GM15510 (cell line): ENCODE results near the gene RTN4RL2.

Source experiments
- POLR2A ChIP-seq: IDR thresholded peaks from 3 replicates; pipeline ENCODE4 v1.6.1; 2011; ENCODE audit warnings: borderline replicate concordance; ENCODE audit not compliant: insufficient read length; ENCODE audit errors: extremely low read depth

The RTN4RL2 gene

DNA sequence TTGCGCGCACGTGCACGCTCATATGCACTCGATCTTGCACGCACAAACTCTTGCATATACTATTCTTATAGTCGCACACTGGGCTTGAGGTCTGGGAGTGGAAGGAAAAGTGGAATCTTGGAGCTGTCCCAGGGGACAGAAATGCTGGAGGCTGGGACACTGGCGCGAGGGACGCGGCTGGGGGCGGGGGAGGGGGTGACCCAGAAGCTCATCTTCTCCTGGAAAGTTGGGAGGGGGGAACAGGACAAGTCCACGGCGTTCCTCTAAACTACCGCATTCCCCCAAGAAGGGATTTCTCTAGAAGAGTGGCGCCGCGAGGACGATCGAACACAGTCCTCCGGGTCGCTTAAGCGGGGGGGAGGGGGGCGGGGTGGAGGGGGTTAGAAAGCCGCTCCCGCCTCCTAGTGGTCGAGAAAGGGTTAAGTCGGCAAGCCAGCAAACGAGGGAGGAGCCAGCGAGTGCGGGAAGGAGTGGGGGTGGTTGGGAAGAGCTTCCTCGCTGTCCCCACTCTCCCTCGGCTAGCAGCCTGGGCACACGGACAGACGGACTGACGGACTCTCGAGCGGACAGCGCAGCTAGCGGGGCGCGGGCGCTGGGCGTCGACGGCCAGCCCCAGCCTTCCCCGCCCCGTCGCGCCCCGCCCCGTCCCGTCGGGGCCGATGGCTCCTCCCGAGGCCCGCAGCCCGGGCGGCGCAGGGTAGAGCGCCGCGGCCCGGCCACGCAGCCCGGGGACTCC lies at the start of gene RTN4RL2:
RTN4RL2 (plus strand) TSS at position 507 of the 736 bp plus-strand sequence. CDS start 338 bp downstream, outside the sequence.
- no peak for TF ChIP-seq POLR2A

DNA sequence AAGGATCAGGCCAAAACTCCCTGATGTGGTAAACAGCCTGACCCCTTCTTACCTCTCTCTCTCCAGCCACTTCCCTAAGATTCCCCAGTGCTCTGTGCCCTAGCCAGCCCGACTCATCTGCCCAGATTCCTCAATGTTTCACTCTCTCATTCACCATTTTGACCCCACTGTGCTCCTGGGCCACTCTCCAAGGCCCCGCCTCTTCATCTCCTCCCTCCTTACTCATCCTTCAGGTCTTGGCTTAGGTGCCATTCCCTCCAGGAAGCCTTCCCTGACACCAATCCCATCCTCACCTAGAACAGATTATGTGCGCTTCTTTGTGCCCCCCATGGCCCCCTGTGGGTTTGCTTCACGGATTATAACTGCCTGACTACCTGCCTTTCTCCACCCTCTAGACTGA lies 46.6 kb upstream of the RTN4RL2 start:
- TF ChIP-seq POLR2A = no peak

DNA sequence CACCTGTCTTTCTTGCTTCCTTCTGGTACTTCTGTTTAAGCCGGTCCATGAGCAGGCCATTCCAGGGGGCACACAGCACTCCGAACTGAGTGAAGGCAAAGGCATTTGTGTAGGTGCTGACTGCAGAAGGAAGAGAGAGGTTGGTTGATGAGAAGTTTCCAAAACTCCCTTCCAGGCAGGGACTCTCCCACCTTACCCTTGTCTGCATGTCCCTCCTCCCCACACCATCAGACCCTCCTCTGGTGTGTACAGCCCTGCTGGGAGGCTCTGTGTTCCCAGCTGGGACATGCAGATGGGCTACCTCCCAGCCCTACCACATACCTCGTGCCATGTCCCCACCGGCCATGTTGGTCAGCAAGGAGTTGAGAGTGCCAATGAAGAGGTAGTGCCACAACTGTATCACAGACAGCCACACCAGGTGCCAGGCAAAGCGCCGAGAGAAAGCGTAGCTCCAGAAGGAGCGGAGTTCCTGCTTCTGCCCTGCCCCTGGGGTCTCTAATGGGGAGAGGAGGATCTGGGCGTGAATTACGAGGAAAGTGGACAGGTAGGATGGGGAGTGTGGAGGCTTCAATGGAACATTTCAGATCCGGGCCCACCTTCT lies 45.6 kb upstream of the RTN4RL2 start:
- no peak for TF ChIP-seq POLR2A

DNA sequence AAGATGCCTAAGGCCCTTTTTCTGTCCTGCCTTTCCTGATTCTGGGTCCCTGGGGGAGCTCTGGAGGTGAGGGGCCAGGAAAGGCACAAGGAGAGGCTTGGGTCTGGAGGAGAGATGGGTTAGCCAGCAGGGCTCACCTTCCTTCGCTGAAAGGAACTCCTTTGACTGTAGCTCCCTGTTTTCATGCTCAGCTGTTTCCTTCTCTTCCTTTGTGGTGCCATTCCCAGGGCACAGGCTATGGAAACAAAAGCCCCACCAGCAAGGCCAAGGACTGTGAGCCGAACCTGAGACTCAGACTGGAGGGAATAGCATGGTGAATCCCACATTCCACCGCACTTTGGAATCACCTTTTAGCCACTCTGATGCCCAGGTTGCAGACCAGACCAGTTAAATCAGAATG lies 43.9 kb upstream of the RTN4RL2 start:
- TF ChIP-seq POLR2A = no peak

DNA sequence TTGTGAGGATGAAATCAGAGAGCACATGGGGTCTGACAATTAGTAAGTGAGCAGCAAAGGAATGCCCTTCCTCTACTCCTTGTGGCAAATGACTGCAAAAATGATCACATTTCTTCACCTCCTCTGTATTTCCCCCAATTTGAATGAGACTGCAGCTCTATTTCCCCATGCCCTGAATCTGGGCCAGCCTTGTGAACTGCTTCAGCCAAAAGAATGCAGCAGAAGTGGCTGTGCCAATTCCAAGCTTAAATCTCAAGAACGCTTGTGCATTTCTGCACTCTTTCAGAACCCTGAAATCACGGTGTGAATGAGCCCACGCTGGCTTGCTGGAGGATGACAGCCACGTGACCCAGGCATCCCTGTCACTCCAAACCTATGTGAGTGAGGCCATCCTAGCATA lies 43.3 kb upstream of the RTN4RL2 start:
- TF ChIP-seq POLR2A = no peak

DNA sequence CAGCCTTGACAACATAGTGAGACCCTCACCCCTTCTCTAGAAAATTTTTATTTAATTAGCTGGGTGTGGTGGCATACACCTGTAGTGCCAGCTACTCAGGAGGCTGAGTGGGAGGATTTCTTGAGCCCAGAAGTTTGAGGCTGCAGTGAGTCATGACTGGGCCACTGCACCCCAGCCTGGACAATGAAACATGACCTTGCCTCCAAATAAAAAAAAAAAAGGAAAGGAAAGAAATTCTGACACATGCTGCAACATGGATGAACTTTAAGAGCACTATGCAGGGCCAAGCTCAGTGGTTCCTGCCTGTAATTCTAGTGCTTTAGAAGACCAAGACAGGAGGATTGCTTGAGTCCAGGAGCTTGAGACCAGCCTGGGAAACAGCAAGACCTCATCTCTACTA lies 42.2 kb upstream of the RTN4RL2 start:
- no peak for TF ChIP-seq POLR2A

DNA sequence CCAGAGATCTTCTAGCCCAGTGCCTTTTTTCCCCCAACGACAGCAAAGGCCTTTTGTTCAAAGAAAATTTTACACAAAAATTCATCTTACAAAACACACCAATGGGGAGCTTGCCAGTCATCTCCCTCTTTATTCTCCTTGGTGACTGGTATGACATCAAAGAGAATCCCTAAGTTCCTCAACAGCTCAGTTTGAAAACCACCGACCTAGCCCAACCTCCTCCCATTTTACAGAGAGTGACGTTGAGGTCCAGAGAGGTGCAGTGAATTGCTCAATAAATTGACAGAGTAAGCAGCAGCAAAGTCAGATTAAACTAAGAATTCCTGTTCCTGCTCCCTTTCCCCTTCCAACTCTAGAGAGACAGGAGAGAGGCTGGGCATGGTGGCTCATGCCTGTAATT lies 41.2 kb upstream of the RTN4RL2 start:
- TF ChIP-seq POLR2A = no peak

DNA sequence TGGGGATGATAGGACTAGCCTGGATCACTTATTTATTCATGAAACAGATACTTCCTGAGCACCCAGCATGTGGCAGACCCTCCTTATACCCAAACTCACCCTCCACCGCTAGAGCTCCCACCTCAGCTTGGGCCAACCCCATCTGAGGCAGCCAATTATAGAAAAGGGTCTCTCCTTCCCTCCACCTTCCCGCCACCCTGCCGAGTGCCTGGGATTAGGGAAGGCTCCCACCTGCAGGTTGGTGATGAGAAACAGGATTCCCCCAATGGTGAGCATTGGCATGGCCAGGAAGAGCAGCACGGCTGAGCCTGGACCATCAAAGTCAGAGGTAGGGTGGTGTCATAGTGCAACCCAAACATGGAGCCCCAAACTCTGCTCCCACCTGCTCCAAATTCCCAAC lies 39.3 kb upstream of the RTN4RL2 start:
- TF ChIP-seq POLR2A = no peak

DNA sequence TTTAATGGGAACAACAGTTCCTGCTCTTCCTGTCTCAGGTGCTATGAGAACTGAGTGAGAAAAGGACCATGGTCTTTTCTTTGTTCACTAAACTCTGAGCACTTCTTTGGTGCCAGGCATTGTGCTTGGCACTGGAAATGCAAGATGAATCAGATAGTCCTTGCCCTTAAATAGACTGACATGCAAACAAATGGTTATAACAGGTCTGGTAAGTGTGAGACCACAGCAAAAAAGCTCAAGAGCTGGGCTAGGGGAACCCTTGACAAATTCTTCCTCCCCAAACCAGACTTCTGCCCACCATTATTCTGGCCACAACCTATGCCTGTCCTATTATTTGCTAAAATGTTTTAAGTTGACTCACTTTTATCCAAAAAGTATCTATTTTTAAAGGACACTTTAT lies 38.5 kb upstream of the RTN4RL2 start:
- TF ChIP-seq POLR2A = no peak

DNA sequence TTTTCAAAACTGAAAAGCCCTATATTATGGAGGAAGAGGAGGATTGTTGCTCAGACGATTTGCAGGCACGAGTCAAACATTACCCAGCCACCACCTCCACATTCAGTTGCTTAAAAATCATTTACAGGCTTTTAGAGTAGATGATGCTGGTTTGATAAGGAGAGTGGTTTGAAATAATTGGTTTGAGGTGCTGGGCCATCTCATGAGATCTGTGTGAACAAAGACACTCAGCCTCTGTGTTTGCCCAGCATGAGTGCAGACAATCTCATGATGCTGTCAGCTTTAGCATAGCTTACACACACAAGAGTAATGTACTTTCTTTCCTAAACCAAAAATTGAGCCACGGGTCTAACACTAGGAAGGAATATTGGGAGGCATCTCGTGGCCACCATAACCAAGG lies 37.7 kb upstream of the RTN4RL2 start:
- no peak for TF ChIP-seq POLR2A

DNA sequence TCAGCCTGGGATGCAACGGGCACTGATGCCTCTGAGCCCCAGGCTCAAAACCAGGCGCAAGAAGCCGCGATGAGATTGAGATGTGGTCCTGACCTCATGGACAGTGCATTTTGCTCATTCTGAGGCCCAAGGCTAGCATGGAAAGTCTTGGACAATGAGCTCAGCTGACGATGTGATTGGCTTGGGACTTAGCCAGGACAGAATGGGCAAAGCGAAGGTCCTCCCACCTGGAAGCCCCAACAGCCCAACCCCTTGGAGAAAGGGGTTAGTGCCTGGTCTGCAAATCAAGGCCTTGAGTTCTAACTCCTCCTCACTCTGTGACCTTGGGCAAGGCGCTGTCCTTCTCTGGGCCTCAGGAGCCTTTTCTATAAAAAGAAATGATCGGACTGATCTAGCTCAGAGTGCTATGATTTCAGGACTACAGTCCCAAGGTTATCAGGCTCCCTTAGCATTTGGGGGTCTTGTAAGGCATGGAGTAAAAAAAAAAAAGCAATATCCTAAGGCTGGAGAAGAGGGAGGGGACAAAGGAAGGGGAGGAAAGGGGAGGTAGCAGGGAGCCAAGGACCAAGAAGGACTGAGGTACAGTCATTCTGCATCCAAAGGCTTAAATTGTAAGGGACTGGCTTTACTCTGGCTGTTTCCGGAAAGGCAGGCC lies 36.1 kb upstream of the RTN4RL2 start:
- no peak for TF ChIP-seq POLR2A

DNA sequence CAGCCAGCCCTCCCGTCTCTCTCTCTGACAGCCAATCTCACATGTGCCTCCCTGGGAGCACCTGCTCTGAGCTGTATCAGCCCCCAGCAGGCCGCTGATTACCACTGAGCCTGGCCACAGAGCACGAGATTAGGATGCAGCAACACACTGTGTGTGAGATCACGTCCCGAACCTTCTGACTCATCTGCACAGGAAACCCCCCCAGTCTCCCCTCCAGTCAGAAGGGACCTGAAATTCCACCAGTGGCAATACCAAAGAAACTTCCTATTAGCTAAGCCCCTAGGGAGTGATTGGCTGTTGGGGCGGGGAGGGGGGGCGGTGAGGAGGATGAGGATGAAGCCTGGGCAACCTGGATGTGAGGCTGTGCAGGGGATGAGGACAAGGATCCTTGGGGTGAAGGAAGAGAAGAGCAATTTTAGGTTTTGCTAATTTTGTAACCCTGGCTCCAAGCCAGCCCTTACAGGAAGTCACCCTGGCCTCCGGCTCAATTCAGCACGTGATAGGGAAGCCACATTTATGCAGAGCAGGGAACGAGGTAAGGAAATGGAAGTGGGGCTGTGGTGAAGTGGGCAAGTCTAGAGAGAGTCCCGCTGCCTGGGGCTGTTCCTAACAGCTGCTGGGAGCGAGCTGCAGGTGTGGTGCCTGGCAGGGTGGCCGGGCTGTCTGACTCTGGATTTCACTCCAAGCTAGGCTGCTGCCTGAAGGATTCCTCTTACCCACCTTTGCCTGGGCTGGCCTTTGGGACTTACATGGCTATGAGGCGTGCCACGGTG lies 35.4 kb upstream of the RTN4RL2 start:
- peak; percentile 47 for TF ChIP-seq POLR2A

DNA sequence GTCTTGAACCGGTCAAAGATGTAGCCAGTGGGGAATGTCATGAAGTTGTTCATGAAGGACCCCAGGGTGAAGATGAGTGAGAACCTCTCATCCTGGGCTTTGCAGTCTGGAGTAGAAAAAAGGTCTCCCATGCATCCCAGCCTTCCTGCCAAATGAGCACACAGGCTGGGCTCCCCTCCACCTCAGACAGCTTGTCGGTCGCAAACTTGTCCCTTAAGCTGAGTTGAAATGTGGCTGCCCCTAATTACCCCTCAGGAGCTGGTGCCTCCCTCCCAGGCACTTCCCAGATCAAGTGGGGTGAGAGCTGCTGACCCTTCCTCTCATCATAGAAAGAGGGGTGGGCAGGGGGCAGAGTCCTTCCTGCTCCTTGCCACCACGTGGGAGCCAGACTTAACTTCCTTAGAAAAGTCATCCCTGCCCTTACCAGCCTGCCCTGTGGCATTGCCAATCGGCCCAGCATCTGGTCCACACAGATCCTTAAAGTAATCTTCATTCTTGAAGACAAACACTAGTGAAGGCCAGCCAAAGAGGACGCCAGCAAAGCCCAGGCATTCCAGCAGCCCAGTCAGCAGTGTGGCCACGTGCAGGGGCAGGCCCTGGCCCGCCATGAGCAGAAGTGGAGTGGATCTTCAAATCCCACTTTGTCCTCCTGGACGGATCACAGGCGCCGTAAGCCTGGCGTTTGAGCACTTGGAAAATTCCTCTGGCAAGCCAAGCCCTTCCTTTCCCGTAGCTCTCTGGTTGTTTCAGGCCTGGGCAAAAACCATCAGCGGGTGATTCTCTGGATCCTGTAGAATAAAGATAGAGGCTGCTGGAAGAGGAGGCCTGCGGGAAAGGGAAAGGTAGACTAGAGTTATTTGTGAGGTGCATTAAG lies 34.5 kb upstream of the RTN4RL2 start:
- TF ChIP-seq POLR2A = no peak

DNA sequence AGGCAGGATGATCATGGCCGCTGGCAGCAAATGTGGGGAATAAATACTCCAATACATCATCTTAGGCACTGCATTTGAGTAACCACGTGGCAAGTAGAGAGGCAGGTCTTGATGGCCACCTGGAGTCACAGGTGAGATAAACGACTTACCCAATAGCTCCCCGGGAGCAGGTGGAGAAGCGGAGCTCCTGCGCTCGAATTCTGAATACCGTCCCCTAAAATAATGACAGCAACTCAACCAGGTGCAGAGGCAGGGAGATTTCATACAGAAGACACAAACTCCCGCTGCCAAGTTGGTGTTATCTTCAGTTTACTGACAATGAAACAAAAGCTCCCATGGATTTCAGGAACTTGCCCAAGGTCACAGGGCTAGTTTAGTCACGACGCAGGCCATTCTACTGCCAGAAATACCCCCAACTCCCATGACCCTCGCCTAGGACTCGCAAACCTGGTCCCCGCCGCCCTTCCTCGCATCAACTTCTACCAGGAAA lies 33.8 kb upstream of the RTN4RL2 start:
- TF ChIP-seq POLR2A = no peak
